ENCODE measurements around the gene ATG9A. TPM values are rescaled to one million over a fixed set of nuclear protein-coding genes. Genes with fewer than 3 reads are reported as not detected.

ATG9A gene
- total and polyA plus RNA-seq, 9 of the 15 experiments (the other 6 are each of a cell fraction or from before 2014, with no cell fraction given) = 0.25 to 65.6 (median 23.4) TPM

- no peak for TF ChIP-seq GTF3C2 (IDR thresholded peaks at IDR 0.05; ENCODE audit: borderline replicate concordance, extremely low read depth, insufficient read length)
- TF ChIP-seq ZNF444 (CRISPR knock-in tag; IDR thresholded peaks at IDR 0.05) = no peak
These were observed 11.2 kb downstream of the ATG9A start (continued) for GRCh38 chr2:219218217-219218731.

- 0 out of 2 replicates have a peak, but pooled peaks cover 2% of the 10 kb centered on the region for H4K20me1 ChIP-seq (replicated peaks; ENCODE audit: control insufficient read depth, insufficient read depth, low read length)
- in situ Hi-C loops (cut with MboI) = no loop called here
- CTCF ChIA-PET (ENCODE audit: low intra/inter-chr PET ratio) = no interaction called here
- TF ChIP-seq SRSF1 (IDR thresholded peaks at IDR 0.05; ENCODE audit: low read depth, low read length) = no peak
- TF ChIP-seq E2F4 (CRISPR knock-in tag; IDR thresholded peaks at IDR 0.05; ENCODE audit: low read depth) = no peak
- no peak for TF ChIP-seq MIER1 (IDR thresholded peaks at IDR 0.05; ENCODE audit: low read depth)
- TF ChIP-seq PTRF (tag; IDR thresholded peaks at IDR 0.05) = no peak
- TF ChIP-seq KLF13 (tag; IDR thresholded peaks at IDR 0.05; ENCODE audit: borderline replicate concordance, low read depth) = no peak
- TF ChIP-seq TCF7L2 (IDR thresholded peaks at IDR 0.05; ENCODE audit: low read depth, low read length) = no peak
- TF ChIP-seq CHAMP1 (IDR thresholded peaks at IDR 0.05) = no peak
- no peak for TF ChIP-seq TAF9B (IDR thresholded peaks at IDR 0.05; ENCODE audit: partially characterized antibody)
- no peak for TF ChIP-seq MYNN (IDR thresholded peaks at IDR 0.05)
- TF ChIP-seq MYNN (CRISPR knock-in tag; IDR thresholded peaks at IDR 0.05) = no peak
- TF ChIP-seq ZNF354B (CRISPR knock-in tag; IDR thresholded peaks at IDR 0.05) = no peak
- TF ChIP-seq NFXL1 (CRISPR knock-in tag; IDR thresholded peaks at IDR 0.05) = no peak
- no peak for TF ChIP-seq EHMT2 (IDR thresholded peaks at IDR 0.05)
- TF ChIP-seq TCF3 (CRISPR knock-in tag; IDR thresholded peaks at IDR 0.05) = no peak
These were observed 12.9 kb downstream of the ATG9A start for GRCh38 chr2:219216535-219216915.

More at GRCh38 chr2:219216535-219216915, 12.9 kb downstream of the ATG9A start:
- FAIRE-seq = no peak
- Histone ChIP-seq H3K36me3 (ENCODE audit: control insufficient read depth, insufficient read depth, low read length) (peaks cover 70% of the 10 kb centered on the region), H3K4me1 (replicated peaks in 1 of 2; ENCODE audit: control insufficient read depth in 2 of 2, insufficient read depth in 2 of 2, low read length in 2 of 2) (peaks cover 13 to 50% of the 10 kb centered on the region in 2 experiments; a peak in 4 of 5 replicates), H2AFZ (ENCODE audit: low read depth, low read length) (no peak overlapping the region), H3K4me3 (no peak overlapping the region), H3K27me3 (ENCODE audit: control insufficient read depth in 2 of 2, insufficient read depth in 2 of 2, low read length in 2 of 2) (no peaks in the 10 kb centered on the region), H3K4me2 (ENCODE audit: insufficient read depth, low read length) (no peak overlapping the region), H3K79me2 (ENCODE audit: control insufficient read depth, insufficient read depth, low read length) (peaks cover 27% of the 10 kb centered on the region), H3K9ac (ENCODE audit: insufficient read depth in 1 of 2, low read depth in 2 of 2, low read length in 2 of 2) (peak overlapping the region; percentile 20 to 55; a peak in 1 of 4 replicates), H3K9me3 (replicated peaks; ENCODE audit: control insufficient read depth, insufficient read depth, low read depth, low read length) (no peaks in the 10 kb centered on the region), H3K9me1 (ENCODE audit: control insufficient read depth, insufficient read depth, low read length) (no peaks in the 10 kb centered on the region), H3K27ac (ENCODE audit: extremely low read depth, low read depth, low read length) (no peak overlapping the region; the same call in 2 of the 3 replicates)
- POLR2A ChIA-PET = interaction anchor here (0.8 to 1.6 kb wide), 3 partner anchors 8 to 11 kb away, joined by 3 to 6 read pairs (median 4); no protein-coding TSS in a partner anchor
- intact Hi-C loops (cut with micrococcal nuclease) = no loop called here
- no TSS peak for BruUV-seq (replicated peaks)
- ATAC-seq = no peak
- 91% methylated on average over 6 of the region's 6 CpGs for WGBS (ENCODE audit: insufficient coverage, low coverage, missing lambda C conversion rate)
- DNase-seq (ENCODE audit: extremely low read depth in 1 of 4, low spot score in 3 of 4) = no peak
